Measurements from ENCODE around the gene NEDD4. TPM values are rescaled to one million over a fixed set of nuclear protein-coding genes. Genes with fewer than 3 reads are reported as not detected.

Gene NEDD4
- total RNA-seq, 6 donors from 2014 or later: 8.4 to 18.8 (median 10.5) TPM

- WGBS, 2 donors: 90 to 93% methylated on average over 4 of the region's 4 CpGs
- TF ChIP-seq EP300 (IDR thresholded peaks at IDR 0.05): no peak
- no peak for TF ChIP-seq CTCF (IDR thresholded peaks at IDR 0.05)
- TF ChIP-seq POLR2A (IDR thresholded peaks at IDR 0.05): no peak
- TF ChIP-seq POLR2AphosphoS5 (IDR thresholded peaks at IDR 0.05): no peak
These were observed 45.3 kb upstream of the NEDD4 start for GRCh38 chr15:56038707-56039106.

GRCh38 chr15:56038015-56038414 is 44.6 kb upstream of the NEDD4 start:
- no peak for DNase-seq

More at GRCh38 chr15:56038707-56039106, 45.3 kb upstream of the NEDD4 start:
- Histone ChIP-seq H3K27ac (no peak overlapping the region), H3K27me3 (no peaks in the 10 kb centered on the region), H3K4me3 (no peak overlapping the region), H3K36me3 (no peaks in the 10 kb centered on the region), H3K4me1 (peaks cover 13 to 24% (median 20%) of the 10 kb centered on the region in 4 donors), H3K9me3 (no peaks in the 10 kb centered on the region)
- no peak for ATAC-seq (ENCODE audit: low FRiP score in 2 of 2)
- DNase-seq: no peak

GRCh38 chr15:56036546-56037067 is 43.2 kb upstream of the NEDD4 start:
- DNase-seq (no peak), ATAC-seq (ENCODE audit: low FRiP score in 2 of 2) (no peak)
- no peaks in the 10 kb centered on the region for H3K27me3 ChIP-seq
- H3K27ac ChIP-seq: no peak overlapping the region
- H3K36me3 ChIP-seq: no peaks in the 10 kb centered on the region
- H3K4me3 ChIP-seq: no peak overlapping the region
- peaks cover 8 to 20% (median 11%) of the 10 kb centered on the region in 4 donors for H3K4me1 ChIP-seq
- no peaks in the 10 kb centered on the region for H3K9me3 ChIP-seq
- WGBS, 2 donors: 84 to 87% methylated on average over 5 of the region's 5 CpGs
- TF ChIP-seq POLR2AphosphoS5 (IDR thresholded peaks at IDR 0.05): no peak

More at GRCh38 chr15:56038015-56038414, 44.6 kb upstream of the NEDD4 start:
- H3K4me3 ChIP-seq: no peak overlapping the region
- WGBS, 2 donors: 39% methylated on average over 3 of the region's 3 CpGs
- no peaks in the 10 kb centered on the region for H3K9me3 ChIP-seq
- H3K27ac ChIP-seq: no peak overlapping the region
- TF ChIP-seq POLR2A (IDR thresholded peaks at IDR 0.05): no peak
- TF ChIP-seq EP300 (IDR thresholded peaks at IDR 0.05): no peak
- no peak for TF ChIP-seq POLR2AphosphoS5 (IDR thresholded peaks at IDR 0.05)
- no peak for TF ChIP-seq CTCF (IDR thresholded peaks at IDR 0.05)
- H3K4me1 ChIP-seq: peaks cover 13 to 24% (median 19%) of the 10 kb centered on the region in 4 donors
- H3K36me3 ChIP-seq: no peaks in the 10 kb centered on the region
- H3K27me3 ChIP-seq: no peaks in the 10 kb centered on the region
- ATAC-seq (ENCODE audit: low FRiP score in 2 of 2): no peak

GRCh38 chr15:56035166-56035565 is 41.8 kb upstream of the NEDD4 start:
- no peaks in the 10 kb centered on the region for H3K9me3 ChIP-seq
- peaks cover 5 to 15% (median 6%) of the 10 kb centered on the region in 4 donors for H3K4me1 ChIP-seq
- no peaks in the 10 kb centered on the region for H3K36me3 ChIP-seq
- H3K27me3 ChIP-seq: no peaks in the 10 kb centered on the region
- H3K27ac ChIP-seq: no peak overlapping the region
- ATAC-seq (ENCODE audit: low FRiP score in 2 of 2) (no peak), DNase-seq (no peak)
- 86 to 95% methylated on average over 1 to 2 of the region's 2 CpGs for WGBS, 2 donors
- no peak overlapping the region for H3K4me3 ChIP-seq
- TF ChIP-seq POLR2AphosphoS5 (IDR thresholded peaks at IDR 0.05) (no peak), EP300 (IDR thresholded peaks at IDR 0.05) (no peak), CTCF (IDR thresholded peaks at IDR 0.05) (no peak), POLR2A (IDR thresholded peaks at IDR 0.05) (no peak)

- H3K27me3 ChIP-seq: no peaks in the 10 kb centered on the region
- no peak for DNase-seq
- no peak for TF ChIP-seq POLR2AphosphoS5 (IDR thresholded peaks at IDR 0.05)
- TF ChIP-seq CTCF (IDR thresholded peaks at IDR 0.05): no peak
- TF ChIP-seq POLR2A (IDR thresholded peaks at IDR 0.05): no peak
- TF ChIP-seq EP300 (IDR thresholded peaks at IDR 0.05): no peak
- ATAC-seq (ENCODE audit: low FRiP score in 2 of 2): no peak
- no peak overlapping the region for H3K4me3 ChIP-seq
- H3K27ac ChIP-seq: no peak overlapping the region
- WGBS, 2 donors: 87 to 97% methylated on average over 2 of the region's 2 CpGs
- peaks cover 0 to 9% (median 0%) of the 10 kb centered on the region in 4 donors for H3K4me1 ChIP-seq
- no peaks in the 10 kb centered on the region for H3K36me3 ChIP-seq
- no peaks in the 10 kb centered on the region for H3K9me3 ChIP-seq
These were observed 41.1 kb upstream of the NEDD4 start for GRCh38 chr15:56034514-56034913.

Measured in upper lobe of left lung (tissue), 6 donors.